Measurements from ENCODE around the gene ANKRD33B.

DNA sequence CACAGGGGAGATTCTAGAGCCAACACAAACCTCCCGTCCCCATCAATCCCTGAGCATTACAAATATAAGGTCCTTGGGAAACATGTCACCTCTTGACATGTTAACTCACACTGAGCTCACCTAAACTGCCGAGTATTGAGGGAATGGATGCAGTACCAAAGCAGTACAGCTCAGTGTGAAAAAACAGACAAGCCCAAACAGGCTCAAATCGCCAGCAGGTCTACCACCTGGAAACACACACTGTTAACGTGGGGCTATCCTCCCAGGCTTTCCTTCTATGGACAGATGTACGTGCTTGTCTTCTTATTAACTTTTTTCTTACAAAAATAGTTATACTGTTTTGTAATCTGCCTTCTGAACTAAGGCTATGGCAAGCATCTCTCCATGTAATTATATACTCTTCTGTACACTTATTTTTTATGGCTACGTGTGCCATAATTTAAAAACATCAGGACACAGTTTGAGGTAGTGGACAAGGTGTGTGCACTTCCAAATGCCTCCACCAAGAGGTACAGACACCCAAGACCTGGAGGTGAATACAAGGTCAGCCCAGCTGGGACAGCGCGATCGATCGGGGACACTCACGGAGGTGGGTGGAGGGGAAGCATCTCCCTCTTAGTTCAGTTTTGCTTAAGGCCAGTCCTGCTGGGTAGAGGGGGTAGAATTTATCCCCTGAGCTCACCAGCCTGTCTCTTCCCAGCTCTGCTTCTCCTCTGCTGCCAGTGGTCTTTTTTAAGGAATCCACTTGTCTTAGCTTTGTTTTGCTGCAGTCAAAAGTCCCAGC, 120.6 kb downstream of the ANKRD33B start:
- TF ChIP-seq, protein P1, sequence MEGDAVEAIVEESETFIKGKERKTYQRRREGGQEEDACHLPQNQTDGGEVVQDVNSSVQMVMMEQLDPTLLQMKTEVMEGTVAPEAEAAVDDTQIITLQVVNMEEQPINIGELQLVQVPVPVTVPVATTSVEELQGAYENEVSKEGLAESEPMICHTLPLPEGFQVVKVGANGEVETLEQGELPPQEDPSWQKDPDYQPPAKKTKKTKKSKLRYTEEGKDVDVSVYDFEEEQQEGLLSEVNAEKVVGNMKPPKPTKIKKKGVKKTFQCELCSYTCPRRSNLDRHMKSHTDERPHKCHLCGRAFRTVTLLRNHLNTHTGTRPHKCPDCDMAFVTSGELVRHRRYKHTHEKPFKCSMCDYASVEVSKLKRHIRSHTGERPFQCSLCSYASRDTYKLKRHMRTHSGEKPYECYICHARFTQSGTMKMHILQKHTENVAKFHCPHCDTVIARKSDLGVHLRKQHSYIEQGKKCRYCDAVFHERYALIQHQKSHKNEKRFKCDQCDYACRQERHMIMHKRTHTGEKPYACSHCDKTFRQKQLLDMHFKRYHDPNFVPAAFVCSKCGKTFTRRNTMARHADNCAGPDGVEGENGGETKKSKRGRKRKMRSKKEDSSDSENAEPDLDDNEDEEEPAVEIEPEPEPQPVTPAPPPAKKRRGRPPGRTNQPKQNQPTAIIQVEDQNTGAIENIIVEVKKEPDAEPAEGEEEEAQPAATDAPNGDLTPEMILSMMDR (IDR thresholded peaks at IDR 0.05): no peak
- no peak for TF ChIP-seq POLR2A (IDR thresholded peaks at IDR 0.05)

Data from vagina (tissue), 2 donors.